Choroid plexus epithelial cell (primary cell): ENCODE data around the gene SPATA12.

Source experiments
- DNase-seq: peaks from one replicate; pipeline ENCODE4 v3.0.0-alpha.2; 2010; ENCODE audit warnings: low read depth
- H3K4me3 ChIP-seq: 2 replicates; pipeline ENCODE4 v1.5.1; 2011; ENCODE audit warnings: low read depth, mild to moderate bottlenecking, control low read depth, low read length, moderate library complexity
- CTCF ChIP-seq: conservative IDR thresholded peaks from 2 replicates; pipeline ENCODE4 v1.5.1; 2011; ENCODE audit warnings: low read depth, mild to moderate bottlenecking, control low read depth, inconsistent platforms, low read length, moderate library complexity

SPATA12 gene

GRCh38 chr3:57073628-57074027, 13.2 kb downstream of the SPATA12 start:
- DNase-seq: no peak
- TF ChIP-seq CTCF: no peak
- no peak overlapping the region for H3K4me3 ChIP-seq

- no peak for DNase-seq
- no peak overlapping the region for H3K4me3 ChIP-seq
- TF ChIP-seq CTCF: no peak
Measured at GRCh38 chr3:57074135-57074534, 13.7 kb downstream of the SPATA12 start.

GRCh38 chr3:57076422-57076951, 16.0 kb downstream of the SPATA12 start:
- no peak for TF ChIP-seq CTCF
- no peak for DNase-seq
- no peak overlapping the region for H3K4me3 ChIP-seq

GRCh38 chr3:57077630-57078343, 17.3 kb downstream of the SPATA12 start:
- peak overlapping the region; percentile 73 for H3K4me3 ChIP-seq
- no peak for DNase-seq
- TF ChIP-seq CTCF: no peak

GRCh38 chr3:57078344-57078634, 17.8 kb downstream of the SPATA12 start:
- DNase-seq: peak; percentile 86
- H3K4me3 ChIP-seq: peak overlapping the region; percentile 73
- TF ChIP-seq CTCF: no peak

- H3K4me3 ChIP-seq: peak overlapping the region; percentile 73
- TF ChIP-seq CTCF: no peak
- peak; percentile 15 for DNase-seq
Measured at GRCh38 chr3:57078635-57079473, 18.4 kb downstream of the SPATA12 start.

- no peak for TF ChIP-seq CTCF
- DNase-seq: no peak
- peak overlapping the region; percentile 73 for H3K4me3 ChIP-seq
Measured at GRCh38 chr3:57079474-57079831, 19.0 kb downstream of the SPATA12 start.
